C4-2B (cell line): ENCODE results near the gene ITSN1.

ENCODE experiments used
- CTCF ChIP-seq: fragments of 450-650 bp; conservative IDR thresholded peaks from 2 replicates; pipeline ENCODE4 v1.5.1; 2017; ENCODE audit warnings: mild to moderate bottlenecking
- ZFX ChIP-seq: fragments of 450-650 bp; IDR thresholded peaks from 2 replicates; pipeline ENCODE4 v1.6.1; 2017

DNA sequence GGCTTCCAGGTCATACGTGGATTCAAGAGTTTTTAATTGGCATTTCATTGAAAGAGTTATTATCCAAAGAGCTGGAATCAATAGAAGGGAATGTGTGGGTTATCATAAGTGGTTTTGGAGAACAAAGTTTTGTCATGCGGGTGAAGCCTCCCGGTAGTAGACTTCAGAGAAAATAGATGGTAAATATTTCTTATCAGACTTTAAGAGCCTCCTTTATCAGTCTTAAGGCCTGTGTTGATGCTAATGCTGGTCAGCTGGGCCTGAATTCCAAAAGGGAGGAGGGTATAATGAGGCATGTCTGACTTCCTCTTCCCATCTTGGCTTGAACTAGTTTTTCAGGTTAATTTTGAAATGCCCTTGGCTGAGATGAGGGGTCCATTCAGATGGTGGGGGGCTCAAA, 89.7 kb downstream of the ITSN1 start:
- TF ChIP-seq CTCF (no peak), ZFX (no peak)
